HepG2 (cell line): ENCODE measurements around the gene C1D. TPM values are rescaled to one million over a fixed set of nuclear protein-coding genes. Genes with fewer than 3 reads are reported as not detected.

ENCODE experiments used
- ATAC-seq: fragments of 200-7000 bp; cut with Tn5 transposase; 3 replicates; pipeline ENCODE4 v1.9.1; 2020; ENCODE audit warnings: mild to moderate bottlenecking, moderate library complexity
- BruUV-seq: library from RNA; stranded (reverse); fragments of 400-500 nt; replicated peaks from 2 replicates; lab custom pipeline; 2021; lab: Mats Ljungman, UMichigan
- CTCF ChIA-PET: fragments of 300-600 bp; formaldehyde crosslinking; extraction: SDS; loops from one replicate; lab custom pipeline; 2021; ENCODE audit warnings: low total read pairs, inconsistent platforms, low intra/inter-chr PET ratio; lab: Yijun Ruan, JAX
- POLR2A ChIA-PET: fragments of 350-600 bp; sonication (Branson Sonifier 250); formaldehyde crosslinking; loops from one replicate; lab custom pipeline; 2020; ENCODE audit warnings: antibody characterized with exemption, inconsistent platforms; lab: Yijun Ruan, JAX
- DNase-seq: peaks from one replicate; pipeline ENCODE4 v3.0.0-alpha.2; 2015; ENCODE audit warnings: low spot score
- FAIRE-seq: peaks from 3 replicates; lab custom pipeline; 2011; peaks lifted over from hg19 to GRCh38; lab: Jason Lieb, UNC
- H2AFZ ChIP-seq: one replicate; pipeline ENCODE4 v1.6.1; 2011; ENCODE audit warnings: low read length, inconsistent platforms
- H3K27ac ChIP-seq: fragments of 300-600 bp; 3 replicates; pipeline ENCODE4 v1.8.0; 2011; ENCODE audit warnings: mixed run types, mild to moderate bottlenecking, mixed read lengths, low read length, inconsistent platforms; ENCODE audit not compliant: insufficient read depth; ENCODE audit errors: extremely low read length
- H3K27me3 ChIP-seq, 2 experiments: fragments of 200-600 bp in 1 of 2; 2 replicates in 1 of 2; 3 replicates in 1 of 2; pipeline versions ENCODE4 v1.6.0 to v1.8.0; 2011; ENCODE audit warnings: low read length in 2 of 2, mild to moderate bottlenecking in 2 of 2, moderate library complexity in 2 of 2, inconsistent platforms in 1 of 2; ENCODE audit not compliant: insufficient read depth in 2 of 2, control insufficient read depth in 1 of 2
- H3K36me3 ChIP-seq, 2 experiments: fragments of 200-600 bp in 1 of 2; replicated peaks in 1 of 2; 2 replicates in 1 of 2; 3 replicates in 1 of 2; pipeline versions ENCODE4 v1.5.1 to v1.8.0; 2011; ENCODE audit warnings: low read length in 2 of 2, inconsistent platforms in 1 of 2; ENCODE audit not compliant: insufficient read depth in 2 of 2, control insufficient read depth in 1 of 2
- H3K4me1 ChIP-seq: 2 replicates; pipeline ENCODE4 v1.5.1; 2012; ENCODE audit warnings: low read length, inconsistent platforms; ENCODE audit not compliant: insufficient read depth
- H3K4me2 ChIP-seq: 2 replicates; pipeline ENCODE4 v1.6.0; 2011; ENCODE audit warnings: low read depth, low read length, inconsistent platforms
- H3K4me3 ChIP-seq, 3 experiments: fragments of 200-600 bp in 1 of 3; sonication (generic), shearing (Covaris generic) in 1 of 3; replicated peaks in 1 of 3; 2 replicates each; pipeline ENCODE4 v1.5.1; 2011 to 2016; ENCODE audit warnings: low read length in 3 of 3, inconsistent platforms in 2 of 3, low read depth in 2 of 3, mild to moderate bottlenecking in 2 of 3, control low read depth in 1 of 3, mixed read lengths in 1 of 3; ENCODE audit not compliant: insufficient read depth in 1 of 3
- H3K79me2 ChIP-seq: one replicate; pipeline ENCODE4 v1.6.1; 2011; ENCODE audit warnings: low read length, inconsistent platforms; ENCODE audit not compliant: insufficient read depth
- H3K9ac ChIP-seq: 2 replicates; pipeline ENCODE4 v1.6.0; 2011; ENCODE audit warnings: mild to moderate bottlenecking, low read depth, low read length, inconsistent platforms; ENCODE audit not compliant: insufficient read depth
- H3K9me3 ChIP-seq: 2 replicates; pipeline ENCODE4 v1.5.1; 2012; ENCODE audit warnings: mild to moderate bottlenecking, low read length
- H4K20me1 ChIP-seq: 2 replicates; pipeline ENCODE4 v1.6.0; 2011; ENCODE audit warnings: inconsistent platforms, mild to moderate bottlenecking, low read length, moderate library complexity; ENCODE audit not compliant: insufficient read depth
- DNMT3B ChIP-seq: conservative IDR thresholded peaks from 2 replicates; pipeline ENCODE4 v1.6.1; 2016; ENCODE audit warnings: missing biosample characterization, control low read depth
- MEIS1 ChIP-seq: sonication (generic); formaldehyde crosslinking; IDR thresholded peaks from 2 replicates; pipeline ENCODE4 v1.9.0; 2021; ENCODE audit warnings: mild to moderate bottlenecking, missing genetic modification reagents, moderate library complexity, borderline replicate concordance
- ZFP90 ChIP-seq: sonication (generic); formaldehyde crosslinking; IDR thresholded peaks from 2 replicates; pipeline ENCODE4 v1.8.0; 2022; ENCODE audit warnings: missing genetic modification reagents, mild to moderate bottlenecking, inconsistent platforms, borderline replicate concordance
- WGBS: methylation state at CpG from one replicate; pipeline ENCODE4 v1.1.6; 2017; ENCODE audit warnings: low lambda C conversion rate; 5-methylcytosine and 5-hydroxymethylcytosine counted together
- in situ Hi-C: cut with HindIII; loops from 2 replicates; pipeline ENCODE4 v1.10.0; 2017; ENCODE audit warnings: low pct_unique_long_range_greater_than_20kb; ENCODE audit not compliant: extremely low pct_ligation_motif_present
- intact Hi-C: fragments of 100-400 bp; cut with micrococcal nuclease; formaldehyde crosslinking; loops from one replicate; pipeline ENCODE4 v1.10.0; 2022; ENCODE audit not compliant: unreplicated experiment
- polyA plus RNA-seq, 8 experiments: library from polyadenylated mRNA; depleted of rRNA in 3 of 8; stranded (reverse) in 7 of 8; unstranded in 1 of 8; fragments of >200 nt; fragmentation: Illumina TruSeq in 4 of 8; extraction: Trizol in 4 of 8; gene quantifications; 2 replicates each; pipeline versions ENCODE4 v1.2.1 to v1.2.3, GENCODE V29; 2011 to 2016; ENCODE audit warnings: low read depth in 4 of 8, missing spikeins in 1 of 8, mixed read lengths in 1 of 8; ENCODE audit not compliant: insufficient read depth in 1 of 8
- total RNA-seq, 5 experiments: library from RNA; depleted of rRNA; stranded (reverse); fragments of >200 nt; fragmentation: Illumina TruSeq; extraction: Trizol; gene quantifications; 2 replicates each; pipeline ENCODE4 v1.2.3, GENCODE V29; 2016; ENCODE audit warnings: low read depth in 1 of 5
- TF ChIP-seq, protein P1 (sequence below): IDR thresholded peaks from 2 replicates; pipeline ENCODE4 v1.6.1; 2016; ENCODE audit warnings: low read depth

C1D gene
- total and polyA plus RNA-seq, 2 of the 13 experiments (the other 11 are each of a cell fraction or from before 2014, with no cell fraction given): 38.1 to 43.5 TPM

DNA sequence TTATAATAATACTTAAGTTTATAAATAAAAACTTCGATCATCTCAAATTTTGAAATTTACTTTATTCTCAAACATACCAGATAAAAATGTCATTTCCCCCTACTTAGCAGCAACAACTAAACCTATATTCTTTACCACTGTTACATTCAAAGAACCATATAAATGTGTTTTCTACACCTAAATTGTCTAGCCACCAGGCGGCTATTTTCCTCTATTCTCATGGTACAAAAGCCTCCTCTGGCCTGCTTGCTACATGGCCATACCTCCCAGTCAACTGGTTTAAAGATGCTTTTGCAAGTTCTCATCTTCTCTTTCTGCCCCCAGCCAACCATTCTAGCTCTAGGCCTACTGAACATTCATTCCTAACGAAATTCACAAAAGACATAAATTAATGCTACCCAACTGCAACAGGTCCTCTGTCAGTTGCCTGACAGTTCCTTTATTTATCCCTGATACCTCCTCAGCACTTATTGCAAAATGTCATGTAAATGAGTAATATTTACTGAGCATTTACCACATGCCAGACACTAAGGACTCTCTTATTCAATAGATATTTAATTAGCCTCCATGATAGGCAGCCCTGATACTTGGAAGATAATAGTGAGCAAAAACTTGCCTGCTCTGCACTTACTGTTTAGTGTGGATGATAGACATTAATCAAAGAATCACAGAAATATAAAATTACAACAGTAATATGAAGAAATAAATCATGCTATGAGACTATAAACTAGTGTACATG lies 5.0 kb downstream of the C1D start (continued):
- no peak for TF ChIP-seq MEIS1 (CRISPR knock-in tag)
- TF ChIP-seq, protein P1, sequence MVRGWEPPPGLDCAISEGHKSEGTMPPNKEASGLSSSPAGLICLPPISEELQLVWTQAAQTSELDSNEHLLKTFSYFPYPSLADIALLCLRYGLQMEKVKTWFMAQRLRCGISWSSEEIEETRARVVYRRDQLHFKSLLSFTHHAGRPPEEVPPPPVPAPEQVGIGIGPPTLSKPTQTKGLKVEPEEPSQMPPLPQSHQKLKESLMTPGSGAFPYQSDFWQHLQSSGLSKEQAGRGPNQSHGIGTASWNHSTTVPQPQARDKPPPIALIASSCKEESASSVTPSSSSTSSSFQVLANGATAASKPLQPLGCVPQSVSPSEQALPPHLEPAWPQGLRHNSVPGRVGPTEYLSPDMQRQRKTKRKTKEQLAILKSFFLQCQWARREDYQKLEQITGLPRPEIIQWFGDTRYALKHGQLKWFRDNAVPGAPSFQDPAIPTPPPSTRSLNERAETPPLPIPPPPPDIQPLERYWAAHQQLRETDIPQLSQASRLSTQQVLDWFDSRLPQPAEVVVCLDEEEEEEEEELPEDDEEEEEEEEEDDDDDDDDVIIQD (CRISPR knock-in tag): no peak
- TF ChIP-seq DNMT3B (CRISPR knock-in tag): no peak

- BruUV-seq: no TSS peak
- H4K20me1 ChIP-seq: peaks cover 8% of the 10 kb centered on the region; the same call in 1 of the 2 replicates
- H3K27ac ChIP-seq: no peak overlapping the region
- no peak overlapping the region for H2AFZ ChIP-seq
- H3K27me3 ChIP-seq: no peaks in the 10 kb centered on the region
- no peaks in the 10 kb centered on the region for H3K4me1 ChIP-seq
- 96% methylated on average over 6 of the region's 6 CpGs for WGBS
- H3K4me2 ChIP-seq: no peak overlapping the region
- ATAC-seq (no peak), FAIRE-seq (no peak), DNase-seq (no peak)
- H3K9me3 ChIP-seq: no peaks in the 10 kb centered on the region
- no peak for TF ChIP-seq ZFP90 (CRISPR knock-in tag)
- no peaks in the 10 kb centered on the region; a peak in 1 of 5 replicates for H3K36me3 ChIP-seq
- intact Hi-C loops: no loop called here
- no peak overlapping the region for H3K9ac ChIP-seq
- POLR2A ChIA-PET: interaction anchor here (0.9 kb wide), 1 partner anchor 10 kb away, joined by 3 read pairs; the partner anchor contains the start of gene C1D
- no peak overlapping the region for H3K4me3 ChIP-seq
- in situ Hi-C loops: no loop called here
- H3K79me2 ChIP-seq: peaks cover 85% of the 10 kb centered on the region
- CTCF ChIA-PET: no interaction called here
These were observed 9.9 kb downstream of the C1D start for GRCh38 chr2:68052717-68053422.
